Vagina (tissue), 2 donors: ENCODE data around the gene SERINC1.

Source experiments
- CTCF ChIP-seq, 3 experiments: fragments of 450-650 bp in 2 of 3; fragments of 200-600 bp in 1 of 3; sonication (generic) in 1 of 3; IDR thresholded peaks; one replicate each; pipeline ENCODE4 v1.5.1; 2017 to 2019; ENCODE audit warnings: antibody characterized with exemption in 3 of 3, mild to moderate bottlenecking in 2 of 3, moderate library complexity in 2 of 3
- POLR2A ChIP-seq, 2 donors: fragments of 450-650 bp; IDR thresholded peaks; one replicate each; pipeline ENCODE4 v1.6.1; 2017; ENCODE audit warnings: antibody characterized with exemption in 2 of 2, mild to moderate bottlenecking in 2 of 2, moderate library complexity in 2 of 2
- POLR2AphosphoS5 ChIP-seq, 2 donors: sonication (generic); formaldehyde crosslinking; IDR thresholded peaks; one replicate each; pipeline ENCODE4 v1.9.0; 2017; ENCODE audit warnings: antibody characterized with exemption in 2 of 2, mild to moderate bottlenecking in 2 of 2, low read depth in 1 of 2; ENCODE audit not compliant: insufficient read depth in 1 of 2

GRCh38 chr6:122399348-122400120 lies 72.1 kb downstream of the SERINC1 start, which contains the start of gene HSF2:
- TF ChIP-seq POLR2A (IDR thresholded peaks at IDR 0.05) (peak in 1 of 2 donors; percentile 34), CTCF (IDR thresholded peaks at IDR 0.05) (peak in 1 of 3 experiments; percentile 25), POLR2AphosphoS5 (IDR thresholded peaks at IDR 0.05; ENCODE audit: insufficient read depth in 1 of 2, low read depth in 1 of 2) (peak; percentile 45 to 88)
